ENCODE results near the gene HSF5.
"Not testable (repeated sequence)": the region's sequence is repeated elsewhere in the genome, so short reads cannot be mapped to it uniquely, and the experiment has no call there.

HSF5 gene

DNA sequence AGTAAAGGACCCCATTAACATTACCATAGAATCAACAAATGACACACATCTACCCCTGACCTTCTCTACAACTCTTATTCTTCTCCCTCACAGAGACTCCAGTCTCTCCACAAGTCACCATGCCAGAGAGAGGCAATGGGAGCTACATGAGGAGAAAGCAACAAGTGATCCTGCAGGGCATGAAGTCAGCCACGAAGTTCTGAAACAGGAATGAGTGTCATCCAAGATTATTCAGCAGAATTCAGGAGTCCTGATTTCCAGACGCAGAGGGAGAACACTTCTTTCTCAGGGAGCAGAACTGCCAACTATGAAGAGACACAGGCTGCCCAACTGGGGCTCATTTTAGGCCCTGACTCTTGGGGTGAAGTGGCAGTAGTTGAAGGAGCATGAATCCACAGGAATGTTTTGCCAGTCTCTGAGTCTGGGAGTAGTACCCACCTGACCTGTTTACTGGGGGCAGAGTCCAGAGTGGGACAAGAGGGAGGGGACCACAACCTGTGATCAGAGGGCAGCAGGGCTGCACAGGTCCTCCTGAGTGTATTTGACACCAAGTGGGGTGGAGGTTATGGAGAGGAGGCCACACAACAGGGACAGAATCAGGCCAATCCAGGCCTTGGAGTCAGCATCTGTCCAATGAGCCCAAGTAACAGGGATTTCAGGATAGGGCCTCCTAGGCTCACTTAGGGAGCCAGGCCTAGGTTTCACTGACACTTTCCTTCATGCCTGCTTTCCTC, 28.6 kb upstream of the HSF5 start:
- no peak for DNase-seq

- DNase-seq, result no peak
Observed at GRCh38 chr17:58515286-58515685, 27.1 kb upstream of the HSF5 start.

GRCh38 chr17:58514770-58515157, 26.6 kb upstream of the HSF5 start:
- no peak for DNase-seq

GRCh38 chr17:58513965-58514769, 26.0 kb upstream of the HSF5 start, which contains the start of gene MTMR4:
TSS of gene MTMR4 (minus strand) at chr17:58514638. CDS start at chr17:58514407, 231 bp downstream.
- DNase-seq, result peak in 51 of 56 donors; percentile 10 to 88 (median 67)

GRCh38 chr17:58513267-58513964, 25.2 kb upstream of the HSF5 start:
- DNase-seq, result peak in 4 of 56 donors; percentile 28 to 46 (median 34)

- DNase-seq, result no peak
Observed at GRCh38 chr17:58510075-58510474, 21.9 kb upstream of the HSF5 start.

DNA sequence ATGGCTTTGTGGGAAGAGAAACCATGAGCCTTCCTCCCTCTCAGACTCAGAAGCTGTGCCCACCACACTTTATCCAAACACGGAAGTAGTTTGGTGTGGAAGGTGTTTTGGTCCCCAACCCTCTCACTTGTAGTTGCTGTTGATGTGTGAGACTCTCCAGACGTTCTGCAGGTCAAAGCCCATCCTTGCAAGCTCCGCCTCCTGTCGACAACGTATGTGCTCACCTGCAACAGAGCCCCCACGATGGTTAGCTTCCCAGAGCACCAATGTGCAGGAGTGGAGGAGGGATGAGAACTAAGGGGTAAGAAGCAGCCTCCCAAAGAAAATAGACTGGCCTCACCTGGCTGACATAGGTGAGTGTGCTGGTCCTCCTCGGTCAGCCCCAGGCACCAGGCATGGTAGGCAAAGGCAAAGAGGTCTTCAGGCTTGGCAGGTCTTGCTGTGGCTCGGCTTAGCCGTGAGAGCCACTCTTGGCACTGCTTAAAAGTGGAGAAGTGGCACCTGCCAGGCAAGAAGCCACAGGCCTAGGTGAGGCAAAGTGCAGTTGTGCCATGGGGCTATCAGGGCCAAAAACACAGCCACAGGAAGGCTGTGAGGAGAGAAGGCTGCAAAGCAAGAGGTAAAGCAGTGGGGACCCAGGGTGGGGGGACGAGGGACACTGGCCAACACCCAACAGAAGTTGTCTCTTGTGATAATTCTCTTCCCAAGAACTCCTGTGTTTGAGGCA, 20.3 kb upstream of the HSF5 start:
- no peak for DNase-seq

DNA sequence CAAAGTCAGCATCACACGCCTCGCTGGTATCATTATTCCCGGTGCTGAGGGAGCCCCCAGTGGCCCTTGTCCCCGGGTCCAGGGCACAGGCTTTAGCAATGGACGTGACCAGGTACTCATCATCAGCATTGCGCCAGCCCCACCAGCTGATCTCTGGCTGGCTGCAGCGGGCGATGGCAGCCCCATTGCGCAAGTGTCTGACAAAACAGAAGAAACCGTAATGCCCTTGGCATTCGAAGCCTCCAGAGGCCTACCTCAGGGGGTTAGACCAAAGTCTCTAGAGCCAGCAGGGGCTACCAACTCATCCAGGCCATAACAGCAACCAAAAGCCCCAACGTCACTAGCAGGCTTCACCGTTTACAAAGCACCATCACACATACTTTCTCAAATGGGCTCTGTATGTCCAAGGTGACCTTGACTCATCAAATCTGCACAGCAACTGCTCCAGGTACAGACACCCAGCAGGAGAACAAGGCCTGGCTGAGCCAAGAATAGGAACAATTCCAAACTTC, 19.0 kb upstream of the HSF5 start:
- DNase-seq, result no peak

DNA sequence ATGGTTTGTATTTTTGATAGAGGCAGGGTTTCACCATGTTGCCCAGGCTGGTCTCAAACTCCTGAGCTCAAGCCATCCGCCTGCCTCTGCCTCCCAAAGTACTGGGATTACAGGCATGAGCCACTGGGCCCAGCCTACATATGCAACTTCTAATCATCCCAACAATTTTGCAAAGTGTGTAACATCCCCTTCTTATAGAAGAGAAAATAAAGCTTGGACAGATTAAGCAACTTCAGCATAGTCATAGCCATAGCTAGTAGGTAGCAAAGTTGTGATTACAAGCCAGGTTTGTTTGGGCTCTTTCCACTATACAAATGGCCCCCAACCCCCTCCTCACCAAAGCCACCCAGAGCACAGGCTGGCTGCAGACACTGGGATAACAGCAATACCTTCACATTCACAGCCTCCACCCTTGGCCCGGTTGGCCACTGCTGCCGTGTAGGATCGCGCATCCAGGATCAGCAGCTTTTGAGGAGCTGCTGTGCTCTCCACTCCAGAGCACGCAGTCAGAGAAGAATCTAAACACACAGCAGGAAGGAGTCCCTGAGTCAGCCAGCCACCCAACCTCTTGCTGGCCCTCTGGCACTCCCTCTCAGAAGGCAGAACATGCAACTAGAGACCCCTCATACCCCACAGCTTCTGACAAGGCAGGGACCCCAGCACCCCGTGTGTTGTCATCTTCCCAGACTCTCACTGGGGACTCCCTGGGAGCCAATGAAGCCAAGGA, 18.3 kb upstream of the HSF5 start:
- no peak for DNase-seq

DNA sequence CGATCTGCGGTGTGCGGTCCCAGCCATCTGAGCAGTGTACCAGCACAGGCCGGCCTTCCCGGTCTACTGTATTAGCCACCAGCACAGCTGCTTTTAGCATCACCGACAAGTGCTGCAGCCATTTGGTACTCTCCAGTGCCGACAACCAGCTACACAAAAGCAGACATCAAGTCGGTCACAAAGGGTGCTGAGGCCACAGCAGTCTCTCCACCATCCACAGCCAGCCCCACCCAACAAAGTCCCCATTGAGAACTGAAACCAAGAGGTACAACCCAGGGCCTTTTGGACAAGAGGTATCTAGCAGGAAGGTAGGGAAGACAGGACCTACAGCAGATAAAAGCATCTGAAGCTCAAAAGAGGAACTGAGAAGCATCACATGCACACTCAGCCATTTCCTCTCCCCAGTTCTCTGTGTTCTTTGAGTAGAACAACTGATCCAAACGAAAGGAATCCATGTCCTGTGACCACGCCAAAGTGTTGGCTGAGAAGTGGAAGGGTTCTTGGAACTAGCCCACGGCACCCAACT, 16.7 kb upstream of the HSF5 start:
- DNase-seq, result no peak

GRCh38 chr17:58503866-58504265, 15.7 kb upstream of the HSF5 start:
- no peak for DNase-seq

GRCh38 chr17:58503134-58503533, 14.9 kb upstream of the HSF5 start:
- DNase-seq, result not testable (repeated sequence)

DNA sequence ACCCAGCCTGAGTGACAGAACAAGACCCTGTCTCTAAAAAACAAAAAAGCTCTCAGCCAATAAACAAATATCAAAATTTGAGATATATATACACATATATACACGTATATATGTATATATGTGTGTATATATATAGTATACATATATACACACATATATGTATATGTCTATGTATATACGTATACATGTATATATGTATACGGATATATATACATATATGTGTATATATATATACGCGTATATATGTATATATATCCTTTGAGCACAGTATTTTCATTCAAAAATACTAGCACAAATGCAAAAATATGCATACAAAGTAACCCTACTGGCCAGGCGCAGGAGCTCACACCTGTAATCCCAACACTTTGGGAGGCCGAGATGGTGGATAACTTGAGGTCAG, 13.2 kb upstream of the HSF5 start:
- no peak for DNase-seq

DNA sequence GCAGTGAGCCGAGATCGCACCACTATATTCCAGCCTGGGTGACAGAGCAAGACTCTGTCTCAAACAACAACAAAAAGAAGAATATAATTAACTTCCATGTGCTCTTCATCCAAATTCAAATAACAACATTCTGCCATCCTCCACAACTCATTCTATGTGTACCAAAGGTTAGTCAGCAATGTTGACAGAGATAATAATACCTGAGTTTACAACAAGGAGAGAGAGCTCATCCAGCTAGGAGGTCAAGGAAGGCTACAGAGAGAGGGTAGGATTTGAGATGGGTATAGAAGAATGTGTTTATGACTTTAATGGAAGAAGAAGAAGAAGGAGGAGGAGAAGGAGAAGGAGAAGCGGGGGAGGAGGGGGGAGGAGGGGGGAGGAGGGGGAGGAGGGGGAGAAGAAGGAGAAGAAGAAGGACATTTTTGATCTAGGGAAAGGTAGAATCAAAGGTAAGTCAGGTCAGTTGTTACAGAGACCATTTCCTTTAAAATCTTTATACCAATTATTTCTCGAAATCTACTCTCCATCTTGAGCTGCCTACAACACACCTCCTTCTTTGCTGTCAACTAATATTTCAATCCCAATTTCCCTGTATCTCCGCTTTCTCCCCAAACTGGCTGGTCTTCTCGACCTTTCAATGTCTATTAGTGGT, 10.1 kb upstream of the HSF5 start:
- no peak for DNase-seq

GRCh38 chr17:58493506-58493905, 5.3 kb upstream of the HSF5 start:
- DNase-seq, result no peak

DNA sequence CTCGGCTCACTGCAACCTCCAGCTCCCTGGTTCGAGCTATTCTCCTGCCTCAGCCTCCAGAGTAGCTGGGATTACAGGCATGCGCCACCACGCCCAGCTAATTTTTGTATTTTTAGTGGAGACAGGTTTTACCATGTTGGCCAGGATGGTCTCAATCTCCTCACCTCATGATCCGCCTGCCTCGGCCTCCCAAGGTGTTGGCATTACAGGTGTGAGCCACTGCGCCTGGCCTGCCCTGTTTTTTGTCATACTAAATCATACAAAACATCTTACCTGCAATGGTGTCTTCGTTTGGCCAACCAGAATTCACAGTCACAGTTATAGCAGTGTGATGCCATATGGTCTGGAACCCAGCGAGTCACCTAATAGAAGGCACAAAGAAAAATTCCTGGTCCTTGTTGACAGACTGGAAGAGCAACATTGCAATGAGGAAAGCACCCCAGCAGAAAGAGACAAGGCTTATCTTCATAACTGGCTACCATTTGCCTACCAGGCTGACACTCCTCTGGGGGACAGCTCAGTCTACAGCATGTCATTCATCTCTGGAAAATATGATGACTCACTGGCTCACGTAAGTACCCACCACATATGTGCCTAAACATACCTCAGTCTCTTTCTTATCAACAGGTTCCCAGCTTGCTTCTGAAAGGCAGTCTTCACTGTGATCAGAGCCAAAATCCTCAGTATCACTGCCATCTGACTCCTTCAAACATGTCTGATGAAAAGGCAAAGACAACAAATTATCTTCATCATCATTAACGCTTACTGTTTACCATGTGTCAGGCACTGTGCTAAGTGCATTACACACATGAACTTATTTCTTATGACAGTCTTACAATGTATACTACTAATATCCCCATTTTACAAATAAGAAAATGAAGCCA, 4.3 kb upstream of the HSF5 start:
- DNase-seq, result no peak

- no peak for DNase-seq
Observed at GRCh38 chr17:58491510-58492045, 3.4 kb upstream of the HSF5 start.

GRCh38 chr17:58488428-58488890, 251 bp upstream of the HSF5 start:
- no peak for DNase-seq

All from nucleus accumbens (tissue), 56 donors.